ENCODE results near the gene STRC. TPM values are rescaled to one million over a fixed set of nuclear protein-coding genes. Genes with fewer than 3 reads are reported as not detected.
"Not testable (repeated sequence)": the region's sequence is repeated elsewhere in the genome, so short reads cannot be mapped to it uniquely, and the experiment has no call there.

Gene STRC
- total RNA-seq, 2 donors from 2014 or later = 0.19 to 0.56 TPM

DNA sequence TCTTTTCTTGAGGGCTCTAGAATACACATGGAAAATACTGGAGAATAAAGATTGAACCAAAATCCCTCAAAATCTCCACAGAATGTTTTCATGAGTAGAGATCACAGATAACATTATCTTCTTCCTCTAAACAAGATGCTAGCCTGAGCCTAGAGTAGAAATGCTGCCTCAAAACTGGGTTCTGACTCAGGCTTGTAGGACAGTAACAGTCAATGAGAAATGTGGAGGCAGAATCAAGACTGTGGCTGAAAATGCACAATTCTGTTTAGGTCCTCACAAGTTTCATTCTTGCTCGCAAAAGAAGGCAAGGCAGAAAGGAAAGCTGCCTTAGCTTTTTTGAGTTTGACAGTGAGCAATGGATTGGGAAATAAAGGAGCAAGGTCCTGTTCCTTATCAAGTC is 44.0 kb downstream of the STRC start:
- intact Hi-C loops (cut with DNase I); DNase-seq (ENCODE audit: low spot score): not testable (repeated sequence)

DNA sequence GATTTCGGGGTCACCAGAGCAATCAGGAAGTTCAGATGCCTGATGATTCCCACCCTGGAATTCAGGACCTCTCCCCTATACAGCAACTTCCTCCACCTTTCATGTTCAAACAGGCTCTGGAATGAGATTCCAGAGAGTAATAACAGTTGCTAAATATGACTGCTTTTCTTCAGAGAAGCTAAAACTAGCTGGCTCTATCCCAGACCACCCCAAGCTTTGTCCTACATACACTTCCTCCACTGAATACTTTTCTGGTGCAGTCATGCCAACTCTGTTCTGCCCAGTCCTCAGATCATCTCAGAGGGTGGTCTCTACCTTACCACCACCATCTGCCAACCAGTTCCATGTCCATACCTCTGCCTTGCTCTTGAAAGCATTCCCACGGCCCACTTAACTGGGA is 52.0 kb downstream of the STRC start:
- intact Hi-C loops (cut with DNase I); DNase-seq (ENCODE audit: low spot score): not testable (repeated sequence)

DNA sequence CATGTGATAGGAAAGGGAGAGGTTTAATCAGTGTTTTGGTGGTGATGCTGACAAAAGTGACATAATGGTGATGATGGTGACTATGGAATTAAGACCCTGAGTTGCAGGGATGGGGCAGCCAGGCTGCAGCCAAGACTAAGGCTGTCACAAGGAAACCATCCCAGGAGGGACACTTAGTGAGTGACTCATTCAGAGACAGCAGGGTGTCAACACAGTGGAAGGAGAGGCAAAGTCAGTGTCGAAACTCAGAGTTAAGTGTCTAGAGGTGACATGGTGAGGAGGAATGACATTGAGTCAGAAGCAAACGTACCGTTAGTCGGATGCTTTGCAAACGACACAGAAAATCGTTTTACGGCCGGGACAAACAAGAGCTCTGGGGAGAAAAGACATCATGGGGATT is 54.8 kb downstream of the STRC start:
- intact Hi-C loops (cut with DNase I); DNase-seq (ENCODE audit: low spot score): not testable (repeated sequence)

DNA sequence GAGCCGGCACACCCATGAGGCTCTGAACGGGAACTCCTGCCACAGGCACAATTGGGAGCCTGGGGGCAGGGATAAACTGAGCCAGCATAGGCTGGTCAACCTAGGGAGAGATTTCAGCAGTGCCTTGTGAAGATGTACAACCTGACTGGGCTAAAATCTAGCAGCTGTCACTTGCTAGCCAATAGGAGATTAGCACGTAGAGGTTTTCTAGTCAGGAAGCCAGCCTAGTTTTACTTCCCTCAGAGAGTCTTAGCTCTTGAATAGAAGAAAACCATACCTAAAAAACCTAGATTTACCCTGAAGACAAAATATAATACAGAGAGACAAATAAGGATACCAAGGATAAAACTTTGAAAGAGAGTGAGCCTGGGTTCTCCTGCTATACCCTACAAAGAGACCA is 55.8 kb downstream of the STRC start:
- intact Hi-C loops (cut with DNase I); DNase-seq (ENCODE audit: low spot score): not testable (repeated sequence)

DNA sequence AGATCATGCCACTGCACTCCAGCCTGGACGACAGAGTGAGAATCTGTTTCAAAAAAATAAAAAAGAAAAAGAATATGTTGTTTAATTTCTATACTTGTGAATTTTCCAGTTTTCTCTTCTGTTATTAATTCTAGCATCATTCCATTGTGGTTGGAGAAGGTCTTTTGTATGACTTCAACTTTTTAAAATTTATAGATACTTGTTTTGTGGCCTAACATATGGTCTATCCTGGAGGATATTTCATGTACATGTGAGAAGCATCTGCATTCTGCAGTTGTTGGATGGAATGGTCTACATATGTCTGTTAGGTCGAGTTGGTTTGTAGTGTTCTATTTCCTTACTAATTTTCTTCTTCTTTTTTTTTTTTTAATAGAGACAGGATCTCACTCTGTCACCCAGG is 65.6 kb downstream of the STRC start:
- no peak for DNase-seq (ENCODE audit: low spot score)
- intact Hi-C loops (cut with DNase I) = no loop called here

DNA sequence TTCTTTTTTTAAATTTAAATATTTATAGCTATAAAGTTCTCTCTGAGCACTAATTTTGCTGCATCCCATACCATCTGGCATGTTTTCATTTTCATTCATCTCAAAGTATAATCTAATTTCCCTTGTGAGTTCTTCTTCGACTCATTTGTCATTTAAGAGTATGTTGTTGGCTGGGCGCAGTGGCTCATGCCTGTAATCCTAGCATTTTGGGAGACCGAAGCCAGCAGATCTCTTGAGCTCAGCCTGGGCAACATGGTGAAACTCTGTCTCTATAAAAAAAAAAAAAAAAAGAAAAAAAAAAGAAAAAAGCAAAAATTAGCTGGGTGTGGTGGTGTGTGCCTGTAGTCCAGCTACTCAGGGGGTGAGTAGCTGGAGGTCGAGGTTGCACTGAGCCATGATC is 66.3 kb downstream of the STRC start:
- DNase-seq (ENCODE audit: low spot score) = no peak
- intact Hi-C loops (cut with DNase I) = no loop called here

DNA sequence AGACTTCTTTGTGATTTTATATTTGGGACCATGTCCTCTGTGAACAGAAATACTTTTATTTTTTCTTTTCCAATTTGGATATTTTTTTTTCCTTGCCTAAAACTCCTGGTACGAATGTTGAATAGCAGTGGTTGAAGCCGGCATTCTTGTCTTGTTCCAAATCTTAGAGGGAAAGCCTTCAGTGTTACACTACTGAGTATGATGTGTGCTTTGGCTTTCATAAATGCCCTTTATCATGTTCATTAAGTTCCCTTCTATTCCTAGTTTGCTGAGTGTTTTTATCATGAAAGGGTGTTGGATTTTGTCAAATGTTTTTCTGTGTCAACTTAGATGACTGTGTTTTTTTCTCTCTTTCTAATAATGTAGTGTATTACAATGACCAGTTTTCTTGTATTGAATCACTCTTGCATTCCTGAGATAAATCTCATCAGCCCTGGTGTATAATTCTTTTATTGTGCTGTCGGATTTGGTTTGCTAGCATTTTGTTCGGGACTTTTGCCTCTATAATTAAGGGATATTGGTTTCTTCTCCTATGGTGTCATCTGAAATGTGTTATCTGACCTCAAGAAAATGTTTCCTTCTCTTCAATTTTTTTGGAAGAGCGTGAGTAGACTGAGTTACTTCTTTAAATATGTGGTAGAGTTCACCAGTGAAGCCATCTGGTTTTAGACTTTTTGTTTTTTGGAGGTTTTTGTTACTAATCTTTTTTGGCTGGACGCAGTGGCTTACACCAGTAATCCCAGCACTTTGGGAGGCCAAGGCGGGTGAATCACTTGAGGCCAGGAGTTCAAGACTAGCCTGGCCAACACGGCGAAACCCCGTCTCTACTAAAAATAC is 67.9 kb downstream of the STRC start:
- DNase-seq (ENCODE audit: low spot score) = no peak
- intact Hi-C loops (cut with DNase I) = no loop called here

Other genes starting within 250 kb of the STRC start
- 10 to 100 TPM; 17.1 to 17.9 TPM for gene ZSCAN29, start 247.8 kb downstream of the STRC start, total RNA-seq
- gene TUBGCP4, start 247.7 kb downstream of the STRC start, total RNA-seq = 10 to 100 TPM; 11.9 to 12.4 TPM
- gene TP53BP1, start 125.6 kb downstream of the STRC start, total RNA-seq = 10 to 100 TPM; 30.5 to 35.7 TPM
- gene MAP1A, start 101.2 kb downstream of the STRC start, total RNA-seq = 10 to 100 TPM; 66.8 to 67.7 TPM
- gene PPIP5K1, start 28.6 kb downstream of the STRC start, total RNA-seq = 10 to 100 TPM; 22.7 to 31.5 TPM
- not detected for gene CKMT1B, start 24.8 kb downstream of the STRC start, total RNA-seq
- gene CATSPER2, start 30.0 kb upstream of the STRC start, total RNA-seq = 1 to 10 TPM; 3.1 to 3.2 TPM
- not detected for gene CKMT1A, start 75.1 kb upstream of the STRC start, total RNA-seq
- 100 to 1,000 TPM; 258 to 368 TPM for gene PDIA3, start 127.6 kb upstream of the STRC start, total RNA-seq
- gene ELL3, start 158.2 kb upstream of the STRC start, total RNA-seq = 1 to 10 TPM; 2.2 TPM
- gene SERF2, start 173.5 kb upstream of the STRC start, total RNA-seq = 100 to 1,000 TPM; 618 to 766 TPM
- not detected for gene SERINC4, start 181.4 kb upstream of the STRC start, total RNA-seq
- 10 to 100 TPM; 11.3 to 11.9 TPM for gene HYPK, start 181.8 kb upstream of the STRC start, total RNA-seq
- 10 to 100 TPM; 16.6 to 17.7 TPM for gene MFAP1, start 205.9 kb upstream of the STRC start, total RNA-seq
- 1 to 10 TPM; 3.9 to 6.2 TPM for gene WDR76, start 208.2 kb upstream of the STRC start, total RNA-seq